GM19328 (cell line): ENCODE data around the gene SLC32A1.

Experiments
- ATAC-seq: cut with Tn5 transposase; IDR thresholded peaks from one replicate; pipeline ENCODE4 v1.9.1; 2021; ENCODE audit warnings: mild to moderate bottlenecking, moderate library complexity; ENCODE audit not compliant: unreplicated experiment

SLC32A1 gene

DNA sequence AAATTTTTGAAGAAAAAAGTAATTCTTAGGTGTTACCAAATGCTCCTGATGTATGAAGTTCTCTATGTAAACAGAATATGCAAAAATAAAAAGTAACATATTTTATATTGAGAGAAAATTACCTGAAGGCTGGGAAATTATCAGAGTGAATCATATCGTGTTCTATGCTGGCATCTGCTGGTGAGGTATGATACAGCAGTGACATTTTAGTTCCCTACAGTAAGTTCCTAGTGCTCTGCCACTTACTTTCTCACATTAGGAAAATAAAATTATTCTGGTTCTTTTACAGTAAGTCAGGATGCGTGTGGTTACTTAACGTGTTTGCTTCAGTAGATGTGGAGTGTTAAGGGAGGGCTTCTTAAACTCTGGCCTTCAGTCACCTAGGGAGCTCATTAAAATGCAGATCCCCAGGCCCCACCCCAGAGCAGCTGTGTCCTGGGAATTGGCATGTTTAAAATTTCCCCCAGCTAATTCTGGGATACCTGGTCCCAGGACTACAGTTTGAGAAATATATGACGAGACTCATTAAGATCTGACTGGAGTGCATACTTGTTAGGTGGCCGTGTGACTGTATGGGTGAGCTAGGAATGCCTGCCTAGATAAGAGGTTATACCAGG lies 27.2 kb downstream of the SLC32A1 start:
- no peak for ATAC-seq

GRCh38 chr20:38752029-38752428 lies 27.7 kb downstream of the SLC32A1 start:
- no peak for ATAC-seq

GRCh38 chr20:38754924-38755323 lies 30.6 kb downstream of the SLC32A1 start:
- no peak for ATAC-seq

GRCh38 chr20:38755324-38755910 lies 31.1 kb downstream of the SLC32A1 start:
- ATAC-seq, result no peak

- ATAC-seq, result no peak
Measured at GRCh38 chr20:38757145-38757775, 33.0 kb downstream of the SLC32A1 start.

- no peak for ATAC-seq
Measured at GRCh38 chr20:38759106-38759505, 34.8 kb downstream of the SLC32A1 start.

DNA sequence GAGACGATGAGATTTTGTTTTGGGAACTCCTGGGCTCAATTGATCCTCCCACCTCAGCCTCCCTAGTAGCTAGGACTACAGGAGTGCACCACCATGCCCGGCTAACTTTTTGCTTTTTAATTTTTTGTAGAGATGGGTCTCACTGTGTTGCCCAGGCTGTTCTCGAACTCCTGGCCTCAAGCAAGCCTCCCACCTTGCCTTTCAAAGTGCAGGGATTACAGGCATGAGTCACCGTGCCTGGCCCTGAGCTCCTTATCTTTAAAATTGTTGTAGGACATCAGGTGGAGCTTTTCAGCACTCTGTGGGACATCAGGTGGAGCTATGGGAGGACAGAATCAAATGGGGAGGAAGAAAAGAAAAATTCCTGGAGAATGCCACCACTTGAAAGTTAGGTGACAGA lies 36.7 kb downstream of the SLC32A1 start:
- ATAC-seq, result no peak

- no peak for ATAC-seq
Measured at GRCh38 chr20:38762174-38762573, 37.9 kb downstream of the SLC32A1 start.

- ATAC-seq, result no peak
Measured at GRCh38 chr20:38763616-38764015, 39.3 kb downstream of the SLC32A1 start.

DNA sequence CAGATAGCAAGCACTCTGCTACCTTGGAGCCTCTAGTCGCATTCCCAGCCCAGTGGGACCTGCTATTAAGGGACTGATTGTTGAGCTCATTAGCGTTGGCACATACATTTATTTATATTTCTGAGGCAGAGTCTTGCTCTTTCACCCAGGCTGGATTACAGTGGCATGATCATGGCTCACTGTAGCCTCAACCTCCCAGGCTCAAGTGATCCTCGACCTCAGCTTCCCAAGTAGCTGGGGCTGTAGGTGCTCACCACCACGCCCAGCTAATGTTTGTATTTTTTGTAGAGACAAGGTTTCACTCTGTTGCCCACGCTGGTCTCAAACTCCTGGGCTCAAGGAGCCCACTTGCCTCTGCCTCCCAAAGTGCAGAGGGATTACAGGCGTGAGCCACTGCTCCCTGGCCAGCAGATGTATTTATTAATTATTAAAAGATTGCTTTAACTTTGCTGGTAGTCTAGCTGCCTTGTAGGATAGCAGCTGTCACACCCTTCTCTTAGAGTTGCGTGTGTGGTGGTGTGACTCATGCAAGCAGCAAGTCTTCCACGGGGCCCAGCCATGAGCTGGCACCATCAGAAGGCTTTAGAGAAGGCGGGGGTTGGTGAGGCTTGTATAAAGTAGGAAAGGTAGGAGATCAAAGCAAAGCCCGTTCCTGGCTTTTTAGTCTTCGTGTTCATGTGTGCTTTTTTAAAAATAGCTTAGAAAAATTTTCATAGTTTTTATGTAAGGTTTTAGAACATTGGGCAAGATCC lies 40.5 kb downstream of the SLC32A1 start:
- ATAC-seq, result no peak

DNA sequence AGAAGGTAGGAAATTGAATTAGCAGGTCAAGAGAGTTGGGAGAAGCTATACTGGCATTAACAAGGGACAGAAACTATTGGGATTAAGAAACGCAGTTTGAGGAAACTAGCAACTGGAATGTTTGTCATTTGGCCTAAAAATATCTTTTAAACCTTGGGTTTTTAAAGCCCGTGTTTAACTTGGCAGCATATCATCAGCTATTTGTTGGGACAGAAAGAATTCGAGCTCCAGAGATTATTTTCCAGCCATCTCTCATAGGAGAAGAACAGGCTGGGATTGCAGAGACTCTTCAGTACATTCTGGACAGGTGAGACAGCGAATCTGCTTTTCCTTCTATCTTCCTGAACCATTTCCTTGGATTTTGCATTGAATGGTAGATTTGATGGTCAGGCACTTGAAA lies 41.8 kb downstream of the SLC32A1 start:
- ATAC-seq, result no peak

- ATAC-seq, result no peak
Measured at GRCh38 chr20:38769376-38770295, 45.4 kb downstream of the SLC32A1 start.

DNA sequence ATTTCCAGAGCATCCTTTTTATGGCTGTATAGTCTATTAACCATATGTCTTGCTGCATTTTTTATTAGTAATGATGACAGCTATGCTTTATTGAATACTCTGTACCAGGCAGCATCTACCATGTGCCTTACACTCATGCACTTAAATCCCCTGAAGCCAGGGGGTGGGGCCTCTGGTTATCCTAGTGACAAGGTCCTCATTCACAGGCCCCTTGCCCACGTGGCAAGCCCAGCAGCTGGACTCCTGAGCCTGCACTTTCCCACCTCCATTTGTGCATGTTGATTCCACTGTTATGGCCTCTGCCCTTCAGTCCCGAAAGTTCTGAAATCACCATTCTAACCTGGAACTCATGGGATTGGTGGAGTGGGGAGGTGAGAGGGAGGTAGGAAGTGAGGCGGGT lies 46.3 kb downstream of the SLC32A1 start:
- no peak for ATAC-seq

DNA sequence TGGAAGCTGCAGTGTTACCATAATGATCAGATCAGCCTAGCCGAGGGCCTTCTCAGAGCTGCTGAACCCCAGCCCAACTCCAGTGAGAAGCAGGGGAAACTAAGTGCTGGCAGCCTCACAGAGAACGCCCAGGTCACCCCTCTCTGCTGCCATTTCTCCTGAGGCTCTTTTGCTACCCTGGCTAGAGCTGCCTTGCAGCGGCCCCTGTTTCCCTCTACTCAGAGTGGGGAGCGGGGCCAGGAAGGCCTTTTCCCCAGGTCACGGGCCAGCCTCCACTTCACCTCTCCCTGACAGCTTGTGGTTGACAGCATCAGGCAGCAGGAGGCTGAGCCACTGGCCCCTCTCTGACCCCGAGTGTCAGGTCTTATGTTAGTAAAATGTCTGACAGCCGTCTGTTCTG lies 46.7 kb downstream of the SLC32A1 start:
- ATAC-seq, result no peak

DNA sequence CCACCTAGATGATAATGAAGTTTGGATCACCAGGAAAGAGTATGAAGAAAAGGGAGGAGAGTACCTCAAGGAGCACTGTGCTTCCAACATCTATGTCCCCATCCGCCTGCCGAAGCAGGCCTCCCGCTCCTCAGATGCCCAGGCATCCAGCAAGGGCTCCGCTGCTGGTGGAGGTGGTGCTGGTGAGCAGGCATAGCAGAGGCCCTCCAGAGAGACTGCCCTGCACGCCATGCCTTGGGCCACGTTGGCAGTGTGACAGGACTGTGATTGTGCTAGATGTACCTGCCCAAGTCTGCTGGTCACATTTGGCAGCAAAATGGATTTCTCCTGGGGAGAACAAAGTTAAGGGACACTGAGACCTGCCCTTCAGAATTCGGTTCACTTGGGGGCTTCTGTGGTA lies 47.3 kb downstream of the SLC32A1 start:
- ATAC-seq, result no peak

DNA sequence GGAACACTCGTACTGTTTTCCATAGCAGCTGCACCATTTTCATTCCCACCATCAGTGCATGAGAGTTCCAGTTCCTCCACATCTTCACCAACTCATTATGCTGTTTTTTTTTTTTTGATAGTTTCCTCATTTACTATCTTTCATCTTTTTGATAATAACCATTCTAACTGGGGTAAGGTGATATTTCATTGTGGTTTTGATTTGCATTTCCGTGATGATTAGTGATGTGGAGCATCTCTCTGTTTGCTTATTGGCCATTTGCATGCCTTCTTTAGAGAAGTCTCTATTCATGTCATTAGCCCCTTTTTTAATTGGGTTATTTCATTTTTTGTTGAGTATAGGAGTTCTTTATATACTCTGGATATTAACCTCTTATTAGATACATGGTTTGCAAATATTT lies 49.9 kb downstream of the SLC32A1 start:
- ATAC-seq, result no peak

GRCh38 chr20:38776363-38776762 lies 52.1 kb downstream of the SLC32A1 start:
- ATAC-seq, result no peak
